ENCODE data around the gene CAMK4.
"Not testable (repeated sequence)": the region's sequence is repeated elsewhere in the genome, so short reads cannot be mapped to it uniquely, and the experiment has no call there.

CAMK4 gene

GRCh38 chr5:111320953-111321352, 96.8 kb downstream of the CAMK4 start:
- no peak for DNase-seq

DNA sequence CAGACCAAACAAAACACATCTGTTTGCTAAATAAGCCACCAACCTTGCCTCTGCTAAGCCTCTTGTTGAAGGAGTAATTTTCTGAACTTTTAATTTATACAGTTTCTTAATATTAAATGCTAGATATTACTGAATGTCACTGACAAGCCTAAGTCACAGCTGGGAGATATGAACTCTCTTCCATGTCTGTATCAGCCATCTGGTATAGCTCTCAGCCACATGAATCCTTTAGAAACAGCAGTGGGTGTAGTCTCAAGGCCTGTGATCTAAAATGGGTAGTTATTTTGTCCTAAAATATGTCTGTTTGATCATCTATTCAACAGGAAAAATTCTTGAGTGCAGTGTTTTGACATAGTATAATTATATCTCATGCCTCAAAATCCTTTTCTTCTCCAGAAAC, 97.2 kb downstream of the CAMK4 start:
- no peak for DNase-seq

- DNase-seq = no peak
These were observed 102.4 kb downstream of the CAMK4 start for GRCh38 chr5:111326551-111326950.

DNA sequence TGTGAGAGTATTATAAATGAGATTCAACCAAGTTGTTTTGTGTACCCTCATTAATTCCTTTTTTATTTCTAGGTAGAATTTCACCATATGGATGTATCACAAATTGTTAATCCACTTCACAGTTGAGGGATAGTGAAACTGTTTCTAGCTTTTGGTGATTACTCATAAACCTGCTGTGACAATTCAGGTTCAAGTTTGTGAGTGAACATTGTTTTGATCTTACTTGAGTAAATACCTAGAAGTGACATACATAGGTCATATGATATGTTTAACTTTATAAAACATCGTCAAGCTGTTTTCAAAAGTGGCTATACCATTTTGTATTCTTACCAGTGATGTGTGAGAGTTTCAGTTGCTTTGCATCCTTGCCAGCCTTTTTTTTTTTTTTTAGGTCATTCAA, 112.9 kb downstream of the CAMK4 start:
- DNase-seq = no peak

DNA sequence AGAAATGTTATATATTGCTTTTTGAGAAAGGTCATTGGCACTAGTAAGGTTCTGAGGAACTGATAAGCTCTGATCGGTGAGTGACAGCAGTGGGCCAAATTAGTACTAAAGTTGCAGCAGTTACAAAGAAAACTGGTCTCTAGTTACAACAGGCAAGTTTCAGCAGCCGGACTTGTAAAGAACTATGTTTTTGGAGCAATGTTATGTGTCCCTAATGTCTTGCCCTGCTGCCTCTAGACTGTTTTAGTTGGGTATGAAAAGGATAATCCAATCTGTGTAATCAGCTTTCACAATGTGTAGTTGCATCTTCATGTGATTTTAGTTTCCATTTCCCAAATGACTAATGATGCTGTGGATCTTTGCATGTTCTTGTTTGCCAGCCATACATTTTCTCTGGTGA, 113.5 kb downstream of the CAMK4 start:
- peak; percentile 27 for DNase-seq

- DNase-seq = no peak
These were observed 121.5 kb downstream of the CAMK4 start for GRCh38 chr5:111345731-111346130.

GRCh38 chr5:111347021-111347420, 122.8 kb downstream of the CAMK4 start:
- no peak for DNase-seq

DNA sequence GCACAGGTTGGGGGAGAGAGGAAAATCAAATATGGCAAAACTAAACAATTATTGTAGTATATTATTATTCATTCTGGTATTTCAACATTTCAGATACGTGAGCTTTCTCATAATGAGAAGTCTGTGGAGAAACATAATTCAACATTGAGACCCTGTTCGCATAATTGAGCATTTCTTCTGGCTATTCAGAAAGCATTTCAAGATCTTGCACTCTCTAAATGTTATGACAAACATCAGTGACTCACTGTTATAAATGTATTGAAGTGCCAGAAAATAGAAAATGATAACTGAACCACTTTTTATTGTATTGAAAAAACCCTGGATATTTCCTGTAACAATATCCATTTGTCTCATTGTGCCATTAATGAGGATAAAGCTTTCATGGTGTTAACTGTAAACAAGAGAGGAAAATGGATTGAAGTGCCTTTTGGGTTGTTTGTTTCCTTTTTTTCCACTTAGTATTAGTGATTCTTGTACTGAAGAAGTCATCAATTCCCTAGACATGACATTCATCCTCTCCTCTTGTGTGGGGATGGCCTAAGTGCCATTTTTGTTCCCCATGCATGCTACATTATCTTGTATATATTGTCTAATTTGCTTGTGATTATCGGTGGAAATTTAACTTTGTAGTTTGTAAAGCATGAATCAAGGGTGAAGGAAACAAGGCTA, 124.6 kb downstream of the CAMK4 start:
- DNase-seq = no peak

- no peak for DNase-seq
These were observed 125.2 kb downstream of the CAMK4 start for GRCh38 chr5:111349429-111349828.

DNA sequence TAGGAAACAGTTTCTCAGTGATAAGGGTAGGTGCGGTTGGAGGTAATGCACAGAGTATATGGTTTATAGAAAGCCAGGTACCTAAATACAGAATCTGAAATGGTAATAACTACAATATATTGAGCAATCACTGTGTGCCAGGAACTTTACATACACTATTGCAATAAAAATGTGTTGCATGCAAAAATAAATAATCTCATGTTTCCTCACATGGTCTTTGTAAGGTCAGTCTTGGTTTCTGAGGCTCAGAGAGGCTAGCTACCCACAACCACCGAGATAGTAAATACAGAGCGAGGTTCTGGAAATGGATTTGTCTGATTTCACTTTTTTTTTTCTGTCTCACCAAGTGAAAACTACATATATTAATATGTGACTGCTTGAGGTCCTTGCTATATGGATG, 128.9 kb downstream of the CAMK4 start:
- no peak for DNase-seq

GRCh38 chr5:111358726-111359125, 134.5 kb downstream of the CAMK4 start:
- not testable (repeated sequence) for DNase-seq

DNA sequence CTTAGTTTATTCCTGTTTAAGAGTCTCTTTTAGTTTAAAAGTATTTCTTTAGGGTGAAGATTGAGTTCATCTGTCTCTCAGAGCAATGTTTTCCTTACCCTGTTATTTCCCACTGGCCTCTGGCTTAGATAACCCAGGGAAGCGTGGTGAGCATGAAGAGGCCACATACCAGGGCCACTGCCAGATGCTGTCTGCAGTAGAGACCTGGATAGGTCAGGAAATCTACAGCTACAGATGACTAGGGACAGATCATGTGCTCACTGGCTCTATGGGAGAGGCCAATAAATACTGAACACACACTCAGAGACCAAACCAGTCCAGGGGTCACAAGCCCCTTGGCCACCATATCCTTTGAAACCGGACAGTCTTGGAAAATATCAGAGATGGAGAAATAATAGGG, 136.0 kb downstream of the CAMK4 start:
- no peak for DNase-seq

GRCh38 chr5:111364992-111365391, 140.8 kb downstream of the CAMK4 start:
- no peak for DNase-seq

DNA sequence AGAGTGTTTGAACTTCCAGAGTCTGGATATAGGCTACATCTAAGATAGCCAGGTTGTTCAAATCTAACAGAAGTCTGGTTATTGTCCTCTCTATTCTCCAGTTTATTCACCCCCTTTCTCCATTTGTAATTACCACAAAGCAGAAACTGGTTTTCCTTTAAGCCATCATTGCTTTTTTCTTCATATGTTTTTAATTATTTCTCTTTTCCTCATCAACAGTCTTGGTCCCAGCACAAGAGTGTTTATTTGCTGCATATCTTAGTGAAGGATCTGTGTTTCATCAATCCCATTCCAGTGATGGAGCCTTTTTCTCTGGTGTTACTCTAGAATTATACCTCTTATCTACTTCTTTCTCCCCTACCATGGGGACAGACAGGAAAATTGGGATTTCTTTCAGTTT, 142.2 kb downstream of the CAMK4 start:
- DNase-seq = no peak

- peak; percentile 77 for DNase-seq
These were observed 142.9 kb downstream of the CAMK4 start for GRCh38 chr5:111367115-111367514.

- no peak for DNase-seq
These were observed 148.6 kb downstream of the CAMK4 start for GRCh38 chr5:111372799-111373198.

DNA sequence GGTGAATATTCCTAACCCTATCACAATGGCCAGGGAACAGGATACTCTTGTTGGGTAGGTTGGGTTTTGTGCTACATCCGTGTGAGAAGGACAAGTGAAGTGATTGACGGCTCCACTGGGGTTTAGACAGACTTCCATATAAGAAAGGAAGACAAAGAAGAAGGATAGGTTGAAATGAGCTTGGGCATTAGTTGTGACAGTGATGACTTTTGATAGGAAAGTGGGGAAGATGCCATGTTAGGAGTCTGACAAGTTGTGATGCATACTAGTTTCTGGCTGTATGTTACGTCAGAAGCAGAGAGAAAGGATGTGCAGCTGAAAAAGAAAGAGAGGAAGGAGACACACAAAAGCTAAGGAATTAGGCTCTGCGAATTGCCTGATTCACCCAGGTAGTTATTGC, 150.2 kb downstream of the CAMK4 start:
- DNase-seq = no peak

DNA sequence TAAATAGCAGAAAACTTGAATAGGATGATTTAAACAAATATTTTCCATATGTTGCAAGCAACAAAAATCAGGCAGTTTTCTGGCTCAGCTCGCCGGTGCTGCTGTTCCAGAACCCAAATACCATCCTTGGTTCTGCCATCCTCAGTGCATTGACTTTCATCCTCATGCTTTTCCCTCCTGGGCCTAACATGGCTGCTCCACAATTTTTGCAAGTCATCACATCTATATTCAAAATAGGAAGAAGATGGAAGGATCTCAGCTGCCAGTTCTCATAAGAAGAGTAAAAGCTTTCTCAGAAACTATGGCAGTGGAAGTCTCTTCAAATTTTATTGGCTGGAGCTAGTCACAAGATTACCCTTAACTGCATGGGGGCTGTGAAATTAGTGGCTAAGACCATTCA, 151.5 kb downstream of the CAMK4 start:
- no peak for DNase-seq

DNA sequence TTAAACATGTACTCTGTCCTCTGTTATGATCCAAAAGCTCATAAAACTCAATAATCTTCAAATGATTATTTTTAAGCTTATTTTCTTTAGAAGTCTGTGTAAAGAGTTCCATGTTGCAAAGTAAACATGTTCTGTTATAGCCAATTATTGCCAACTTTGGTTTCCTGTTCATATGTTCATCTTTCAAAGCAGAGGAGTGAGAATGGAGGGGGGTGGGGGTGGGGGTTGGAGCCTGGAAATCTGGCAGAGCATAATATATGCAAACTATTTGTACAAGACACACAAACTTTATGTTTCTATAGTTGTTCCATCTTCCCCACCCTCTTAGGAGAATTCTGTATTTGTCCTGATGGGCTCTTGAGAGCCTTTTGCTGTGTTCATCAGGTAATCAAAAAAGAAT, 153.1 kb downstream of the CAMK4 start:
- DNase-seq = no peak

GRCh38 chr5:111379391-111379816, 155.2 kb downstream of the CAMK4 start:
- no peak for DNase-seq

DNA sequence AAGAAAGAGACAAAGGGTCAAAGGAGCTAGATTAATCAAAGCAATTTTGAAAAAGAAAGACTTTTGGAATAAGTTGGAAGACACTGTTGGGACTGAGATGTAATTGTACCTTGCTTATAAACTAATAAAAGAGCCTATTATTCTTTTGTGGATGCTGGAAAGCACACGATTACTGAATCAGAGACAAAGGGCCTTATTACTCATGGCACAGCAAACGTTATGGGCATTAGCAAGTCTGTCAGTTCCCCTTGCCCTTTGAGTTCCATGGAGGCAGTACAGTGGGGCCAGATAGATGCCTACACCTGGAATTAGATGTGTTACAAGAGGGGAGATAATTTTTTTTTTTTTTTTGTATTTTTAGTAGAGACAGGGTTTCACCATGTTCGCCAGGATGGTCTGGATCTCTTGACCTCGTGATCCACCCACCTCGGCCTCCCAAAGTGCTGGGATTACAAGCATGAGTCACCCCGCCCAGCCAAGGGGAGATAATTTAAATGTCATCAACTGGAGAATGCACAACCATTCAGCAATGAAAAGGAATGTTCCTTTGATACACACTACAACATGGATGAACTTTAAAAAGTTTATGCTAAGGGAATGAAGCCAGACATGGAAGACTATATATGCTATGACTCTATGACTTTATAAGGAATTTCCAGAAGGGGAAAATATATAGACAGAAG, 159.2 kb downstream of the CAMK4 start:
- DNase-seq = peak; percentile 66

GRCh38 chr5:111384220-111384619, 160.0 kb downstream of the CAMK4 start:
- no peak for DNase-seq

DNA sequence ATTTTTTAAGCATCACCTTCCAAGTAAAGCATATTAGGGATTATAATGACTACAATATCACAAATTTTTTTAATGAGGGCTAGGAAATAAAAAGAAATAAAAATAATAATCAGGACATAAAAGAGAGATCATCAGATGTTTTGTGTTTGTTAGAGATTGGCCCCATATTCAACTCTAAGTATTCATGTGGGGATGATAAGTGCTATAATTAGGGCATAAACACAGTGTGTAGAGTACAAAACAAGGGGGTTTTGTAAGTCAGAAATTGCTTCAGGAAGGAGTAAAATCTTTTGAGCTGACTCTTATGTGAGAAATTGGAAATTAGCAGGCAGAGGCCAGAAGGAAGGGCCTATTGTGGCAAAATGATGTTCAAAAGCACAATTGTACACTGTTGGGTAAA, 160.9 kb downstream of the CAMK4 start:
- DNase-seq = no peak

- no peak for DNase-seq
These were observed 162.0 kb downstream of the CAMK4 start for GRCh38 chr5:111385970-111386831.
